Stimulated activated CD8-positive, alpha-beta memory T cell treated with anti-CD3 and anti-CD28 coated beads, Interleukin-15, amount 100 ng/mL, for 4 hours (primary cell): ENCODE data around the gene THRAP3.
"Not testable (repeated sequence)": the region's sequence is repeated elsewhere in the genome, so short reads cannot be mapped to it uniquely, and the experiment has no call there.

ENCODE experiments used
- DNase-seq, 2 donors: peaks; one replicate each; pipeline ENCODE4 v3.0.0-alpha.2; 2020; ENCODE audit warnings: low read depth in 2 of 2

Gene THRAP3

DNA sequence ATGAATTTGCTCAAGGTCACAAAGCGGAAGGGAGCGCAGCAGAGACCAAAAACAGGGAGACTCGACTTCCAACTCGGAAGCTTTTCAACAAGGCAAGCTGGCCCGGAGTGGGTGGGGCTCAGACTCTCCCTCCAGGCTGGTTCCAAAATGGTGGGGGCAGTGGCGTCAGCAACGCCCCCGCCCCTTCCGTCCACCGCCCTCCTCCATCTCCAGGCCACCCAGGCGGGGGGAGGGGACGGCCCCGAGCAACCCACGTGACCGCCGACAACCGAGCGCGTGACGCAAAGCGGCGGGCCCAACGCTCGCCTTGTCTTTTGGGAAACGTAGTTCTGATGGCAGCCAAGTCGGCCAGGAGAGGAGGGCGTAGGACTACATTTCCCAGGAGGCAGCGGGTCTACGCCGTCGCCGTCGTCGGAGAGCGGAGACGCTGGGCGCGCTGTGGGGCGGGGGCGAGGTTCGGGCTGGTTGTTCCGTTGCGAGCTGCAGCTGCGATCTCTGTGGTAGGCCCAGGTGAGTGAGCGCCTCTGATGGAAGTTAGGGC, at the start of gene THRAP3:
TSS of gene THRAP3 (plus strand) at position 448 of the 541 bp plus-strand sequence. CDS start 58,121 bp downstream, outside the sequence.
- DNase-seq: peak; percentile 99

DNA sequence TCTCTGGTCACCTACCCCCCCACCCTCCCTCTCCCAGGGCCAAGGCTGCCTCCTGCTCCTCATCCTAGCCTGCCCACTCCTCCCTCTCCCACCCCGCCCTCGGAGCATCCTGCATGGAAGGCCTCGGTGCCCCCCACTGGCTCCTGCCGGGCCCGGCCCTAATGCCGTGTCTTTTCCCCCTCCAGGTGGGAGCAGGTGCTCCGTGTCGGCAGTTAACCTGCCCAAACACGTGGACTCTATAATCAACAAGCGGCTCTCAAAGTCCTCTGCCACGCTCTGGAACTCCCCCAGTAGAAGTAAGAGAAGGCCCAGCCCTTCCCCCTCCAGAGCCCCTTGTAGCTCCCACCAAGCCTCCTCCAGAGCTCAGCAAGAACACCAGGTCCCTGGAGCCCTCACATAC, 49.5 kb upstream of the THRAP3 start:
- DNase-seq: no peak

DNA sequence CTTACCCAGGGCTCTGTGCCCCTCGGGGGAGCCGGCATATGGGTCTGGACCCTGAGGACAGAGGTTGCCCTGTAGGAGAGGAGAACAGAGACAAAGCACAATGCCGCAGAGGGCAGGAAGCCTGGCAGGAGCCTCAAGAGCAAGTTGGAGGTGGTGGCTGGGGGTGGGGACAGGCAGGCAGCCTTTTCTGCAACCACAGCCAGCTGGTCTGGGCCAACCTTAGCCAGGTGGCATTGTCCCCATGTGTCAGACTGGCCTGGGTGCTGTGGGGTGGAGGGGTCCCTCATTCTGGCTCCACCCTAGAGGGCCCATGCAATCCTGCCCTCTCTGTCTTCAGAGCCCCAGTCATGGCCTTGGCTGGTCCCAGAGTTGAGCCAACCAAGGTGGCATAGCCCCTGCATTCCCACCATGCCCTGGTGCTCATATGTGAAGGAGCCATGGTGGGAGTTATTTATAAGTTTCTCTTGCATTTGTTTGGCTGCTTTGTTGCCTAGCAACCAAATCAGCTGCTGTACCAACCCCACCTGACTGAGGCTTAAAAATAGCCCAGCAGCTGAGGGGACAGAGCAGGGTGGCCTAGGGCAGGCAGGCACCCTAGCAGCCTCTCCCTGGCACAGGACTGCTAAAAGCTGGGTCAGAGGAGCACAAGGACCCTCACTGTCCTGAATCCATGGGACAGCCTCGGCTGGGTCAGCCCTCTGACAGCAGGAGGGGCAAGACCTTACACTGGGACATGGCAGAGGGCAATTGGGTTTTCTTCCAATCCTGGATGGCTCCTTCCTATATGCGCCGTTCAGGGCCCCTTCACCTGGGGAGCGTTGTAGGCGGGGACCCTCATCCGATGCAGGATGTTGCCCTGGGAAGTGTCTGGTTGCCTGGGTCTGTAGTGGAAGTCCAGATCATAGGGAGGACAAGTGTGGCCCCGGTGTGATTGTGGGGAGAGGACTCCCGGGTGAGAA, 48.8 kb upstream of the THRAP3 start:
- no peak for DNase-seq

GRCh38 chr1:36176106-36176949, 47.9 kb upstream of the THRAP3 start:
- DNase-seq: no peak

GRCh38 chr1:36177589-36178431, 46.4 kb upstream of the THRAP3 start:
- no peak for DNase-seq

DNA sequence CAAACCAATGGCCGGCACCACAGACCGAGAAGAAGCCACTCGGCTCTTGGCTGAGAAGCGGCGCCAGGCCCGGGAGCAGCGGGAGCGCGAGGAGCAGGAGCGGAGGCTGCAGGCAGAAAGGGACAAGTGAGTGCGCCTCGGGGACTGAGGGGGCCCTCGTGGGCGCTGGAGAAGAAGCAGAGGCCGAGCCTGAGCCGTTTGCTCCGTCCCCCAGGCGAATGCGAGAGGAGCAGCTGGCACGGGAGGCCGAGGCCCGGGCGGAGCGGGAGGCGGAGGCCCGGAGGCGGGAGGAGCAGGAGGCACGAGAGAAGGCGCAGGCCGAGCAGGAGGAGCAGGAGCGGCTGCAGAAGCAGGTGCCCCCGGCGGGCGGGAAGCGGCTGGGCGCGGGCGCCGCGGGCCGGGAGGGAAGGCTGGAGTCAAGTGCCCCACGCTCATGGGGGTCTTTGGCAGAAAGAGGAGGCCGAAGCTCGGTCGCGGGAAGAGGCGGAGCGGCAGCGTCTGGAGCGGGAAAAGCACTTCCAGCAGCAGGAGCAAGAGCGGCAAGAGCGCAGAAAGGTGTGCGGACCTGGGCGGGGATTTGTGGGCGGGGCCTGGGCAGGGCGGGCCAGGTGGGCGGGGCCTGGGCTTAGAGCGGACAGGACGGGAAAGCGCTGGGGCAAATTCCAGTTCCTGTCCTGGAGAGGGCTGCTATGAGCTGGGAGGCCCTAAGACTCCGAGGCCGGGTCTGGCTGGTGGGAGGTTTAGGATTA, 45.6 kb upstream of the THRAP3 start:
- no peak for DNase-seq

DNA sequence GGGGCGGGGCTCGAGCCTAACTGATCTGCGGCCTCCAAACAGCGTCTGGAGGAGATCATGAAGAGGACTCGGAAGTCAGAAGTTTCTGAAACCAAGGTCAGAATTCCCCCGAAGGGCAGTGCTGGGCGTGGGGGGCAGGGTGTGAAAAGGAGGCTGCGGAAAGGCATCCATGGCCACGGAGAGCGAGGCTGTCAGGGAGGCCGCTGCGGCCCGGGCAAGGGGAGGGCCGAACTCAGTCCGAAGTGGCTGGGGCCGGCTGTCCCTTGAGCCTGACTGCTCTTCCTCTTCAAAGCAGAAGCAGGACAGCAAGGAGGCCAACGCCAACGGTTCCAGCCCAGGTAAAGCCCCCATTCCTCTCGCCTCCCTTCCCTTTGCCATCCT, 45.0 kb upstream of the THRAP3 start:
- no peak for DNase-seq

DNA sequence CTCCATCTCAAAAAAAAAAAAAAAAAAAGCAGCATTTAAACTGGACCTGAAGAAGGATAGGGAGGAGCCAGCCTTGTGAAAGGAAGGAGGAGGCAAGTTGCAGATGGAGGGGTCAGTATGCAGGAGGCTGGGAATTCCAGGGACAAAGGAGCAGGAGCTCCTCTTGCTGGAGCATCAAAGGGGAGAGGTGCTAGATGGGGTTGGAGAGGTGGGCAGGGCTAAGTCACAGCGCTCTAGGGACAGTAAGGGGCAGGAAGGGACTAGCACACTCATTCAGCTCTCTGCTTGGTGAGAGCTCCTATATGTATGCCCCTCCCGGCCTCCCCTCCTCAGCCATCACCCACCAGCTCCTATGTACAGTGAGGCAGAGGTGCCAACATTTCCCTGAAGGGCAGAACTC, 41.5 kb upstream of the THRAP3 start:
- DNase-seq: no peak

- no peak for DNase-seq
These were observed 40.9 kb upstream of the THRAP3 start for GRCh38 chr1:36183309-36183856.

GRCh38 chr1:36187800-36188593, 36.2 kb upstream of the THRAP3 start:
- DNase-seq: peak; percentile 30 to 64

- DNase-seq: not testable (repeated sequence)
These were observed 27.4 kb upstream of the THRAP3 start for GRCh38 chr1:36196805-36197204.

- DNase-seq: no peak
These were observed 25.6 kb upstream of the THRAP3 start for GRCh38 chr1:36198641-36199040.

DNA sequence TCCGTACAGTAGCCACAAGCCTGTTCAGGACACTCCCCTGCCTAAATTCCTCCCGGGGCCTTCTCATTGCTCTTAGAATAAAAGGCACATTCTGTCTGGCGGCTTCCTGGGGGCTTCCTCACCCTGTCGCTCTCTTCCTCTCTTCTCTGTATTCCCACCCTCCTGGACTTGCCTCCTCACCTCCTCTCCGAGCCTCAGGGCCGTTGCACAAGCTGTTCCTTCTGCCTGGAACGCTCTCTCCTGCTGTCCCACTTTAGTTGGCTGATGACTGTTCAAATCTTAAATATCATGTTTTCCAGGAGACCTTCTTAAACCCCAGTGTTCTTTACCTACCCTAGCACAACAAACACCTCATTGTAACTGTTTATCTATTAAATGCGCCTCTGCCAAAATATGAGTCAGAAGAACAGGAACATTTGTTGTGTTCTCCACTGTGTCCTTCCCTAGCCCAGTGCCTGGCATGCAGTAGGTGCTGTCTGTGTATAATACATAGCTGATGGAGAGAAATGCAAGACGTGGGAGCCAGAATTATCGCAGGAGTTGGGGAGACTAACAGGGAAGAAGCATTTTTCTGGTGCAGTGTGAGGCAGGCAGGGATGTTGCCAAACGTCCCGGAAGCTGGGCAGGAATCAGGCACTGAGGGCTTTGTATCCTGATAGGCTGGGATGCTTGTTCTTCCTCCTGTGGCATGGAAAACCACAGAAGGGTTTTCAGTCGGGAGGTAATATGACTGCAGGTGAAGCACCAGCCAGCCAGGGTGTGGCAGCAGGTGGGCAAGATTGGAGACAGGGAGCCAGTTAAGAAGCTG, 24.1 kb upstream of the THRAP3 start:
- DNase-seq: no peak

- no peak for DNase-seq
These were observed 21.2 kb upstream of the THRAP3 start for GRCh38 chr1:36203027-36203553.

- DNase-seq: no peak
These were observed 20.5 kb upstream of the THRAP3 start for GRCh38 chr1:36203554-36204346.

- DNase-seq: no peak
These were observed 19.8 kb upstream of the THRAP3 start for GRCh38 chr1:36204347-36204909.

- no peak for DNase-seq
These were observed 17.9 kb upstream of the THRAP3 start for GRCh38 chr1:36206323-36206858.
